PFSK-1 (cell line): ENCODE results near the gene CDC37L1.

Experiments
- POLR2AphosphoS5 ChIP-seq: IDR thresholded peaks from 2 replicates; pipeline ENCODE4 v1.6.1; 2012; ENCODE audit warnings: low read depth, mild to moderate bottlenecking, control low read depth, low read length, moderate library complexity
- REST ChIP-seq, 2 experiments: IDR thresholded peaks; 2 replicates each; pipeline versions ENCODE4 v1.6.1 to v1.8.0; 2011 to 2012; ENCODE audit warnings: low read depth in 2 of 2, low read length in 2 of 2, control low read depth in 1 of 2, inconsistent platforms in 1 of 2, mild to moderate bottlenecking in 1 of 2, moderate library complexity in 1 of 2; ENCODE audit not compliant: insufficient read depth in 1 of 2
- TAF1 ChIP-seq: IDR thresholded peaks from 2 replicates; pipeline ENCODE4 v1.6.1; 2012; ENCODE audit warnings: low read length, control low read depth, borderline replicate concordance; ENCODE audit not compliant: insufficient read depth

GRCh38 chr9:4739587-4740387 is 60.4 kb downstream of the CDC37L1 start:
- TF ChIP-seq TAF1 = no peak
- TF ChIP-seq POLR2AphosphoS5 = no peak
- TF ChIP-seq REST (IDR thresholded peaks at IDR 0.05; ENCODE audit: insufficient read depth in 1 of 2, low read depth in 2 of 2, low read length in 2 of 2) = no peak
